HepG2 (cell line): ENCODE data around the gene CD300A. TPM values are rescaled to one million over a fixed set of nuclear protein-coding genes. Genes with fewer than 3 reads are reported as not detected.
A peak's percentile ranks its signal among the peaks of the same experiment; 100 is the strongest.

Experiments
- ARHGAP35 ChIP-seq: sonication (generic); formaldehyde crosslinking; IDR thresholded peaks from 2 replicates; pipeline ENCODE4 v1.9.0; 2022; ENCODE audit warnings: mild to moderate bottlenecking, inconsistent platforms, moderate library complexity, missing genetic modification reagents, borderline replicate concordance
- CC2D1A ChIP-seq: sonication (generic); formaldehyde crosslinking; IDR thresholded peaks from 2 replicates; pipeline ENCODE4 v1.8.1; 2023; ENCODE audit warnings: mild to moderate bottlenecking, missing genetic modification reagents
- DR1 ChIP-seq: sonication (generic); formaldehyde crosslinking; IDR thresholded peaks from 2 replicates; pipeline ENCODE4 v1.8.0; 2021; ENCODE audit warnings: mild to moderate bottlenecking, missing genetic modification reagents, inconsistent platforms
- FLYWCH1 ChIP-seq: sonication (generic); formaldehyde crosslinking; IDR thresholded peaks from 2 replicates; pipeline ENCODE4 v1.8.1; 2023; ENCODE audit warnings: mild to moderate bottlenecking, missing genetic modification reagents
- HINFP ChIP-seq: sonication (generic); formaldehyde crosslinking; IDR thresholded peaks from 2 replicates; pipeline ENCODE4 v1.4.0; 2020; ENCODE audit warnings: low read depth, mild to moderate bottlenecking, missing genetic modification reagents
- HNF1B ChIP-seq: sonication (generic); formaldehyde crosslinking; IDR thresholded peaks from 2 replicates; pipeline ENCODE4 v1.5.1; 2020; ENCODE audit warnings: mild to moderate bottlenecking, moderate library complexity, missing genetic modification reagents
- ISX ChIP-seq: sonication (generic); formaldehyde crosslinking; conservative IDR thresholded peaks from 2 replicates; pipeline ENCODE4 v1.5.0; 2020; ENCODE audit warnings: missing genetic modification reagents
- KAT8 ChIP-seq: IDR thresholded peaks from 2 replicates; pipeline ENCODE4 v1.6.1; 2016; ENCODE audit warnings: missing genetic modification reagents, missing compliant biosample characterization
- PHF20 ChIP-seq: sonication (generic); formaldehyde crosslinking; IDR thresholded peaks from 2 replicates; pipeline ENCODE4 v1.5.0; 2020; ENCODE audit warnings: mild to moderate bottlenecking, missing genetic modification reagents
- SMARCE1 ChIP-seq: fragments of 450-650 bp; IDR thresholded peaks from 2 replicates; pipeline ENCODE4 v1.6.1; 2017; ENCODE audit warnings: borderline replicate concordance
- SP5 ChIP-seq: IDR thresholded peaks from 2 replicates; pipeline ENCODE4 v1.6.1; 2016; ENCODE audit warnings: low read depth, borderline replicate concordance
- SRY ChIP-seq: sonication (generic); formaldehyde crosslinking; IDR thresholded peaks from 2 replicates; pipeline ENCODE4 v1.8.0; 2022; ENCODE audit warnings: mild to moderate bottlenecking, missing genetic modification reagents
- TFAP4 ChIP-seq: sonication (generic); IDR thresholded peaks from 2 replicates; pipeline ENCODE4 v1.6.1; 2016; ENCODE audit warnings: low read depth, borderline replicate concordance
- ZNF280B ChIP-seq: sonication (generic); formaldehyde crosslinking; IDR thresholded peaks from 2 replicates; pipeline ENCODE4 v1.5.0; 2020; ENCODE audit warnings: missing genetic modification reagents, mild to moderate bottlenecking, borderline replicate concordance
- ZNF280D ChIP-seq: sonication (generic); formaldehyde crosslinking; IDR thresholded peaks from 2 replicates; pipeline ENCODE4 v1.5.1; 2020; ENCODE audit warnings: mild to moderate bottlenecking, missing genetic modification reagents
- ZNF326 ChIP-seq: sonication (generic); formaldehyde crosslinking; IDR thresholded peaks from 2 replicates; pipeline ENCODE4 v1.4.0; 2020; ENCODE audit warnings: missing genetic modification reagents, borderline replicate concordance
- ZNF34 ChIP-seq: sonication (generic); formaldehyde crosslinking; IDR thresholded peaks from 2 replicates; pipeline ENCODE4 v1.4.0; 2020; ENCODE audit warnings: mild to moderate bottlenecking, missing genetic modification reagents, borderline replicate concordance
- ZNF414 ChIP-seq: sonication (generic); formaldehyde crosslinking; IDR thresholded peaks from 2 replicates; pipeline ENCODE4 v1.5.0; 2020; ENCODE audit warnings: missing genetic modification reagents
- polyA plus RNA-seq, 8 experiments: library from polyadenylated mRNA; depleted of rRNA in 3 of 8; stranded (reverse) in 7 of 8; unstranded in 1 of 8; fragments of >200 nt; fragmentation: Illumina TruSeq in 4 of 8; extraction: Trizol in 4 of 8; gene quantifications; 2 replicates each; pipeline versions ENCODE4 v1.2.1 to v1.2.3, GENCODE V29; 2011 to 2016; ENCODE audit warnings: low read depth in 4 of 8, missing spikeins in 1 of 8, mixed read lengths in 1 of 8; ENCODE audit not compliant: insufficient read depth in 1 of 8
- total RNA-seq, 5 experiments: library from RNA; depleted of rRNA; stranded (reverse); fragments of >200 nt; fragmentation: Illumina TruSeq; extraction: Trizol; gene quantifications; 2 replicates each; pipeline ENCODE4 v1.2.3, GENCODE V29; 2016; ENCODE audit warnings: low read depth in 1 of 5

Gene CD300A
- total and polyA plus RNA-seq, 2 of the 13 experiments (the other 11 are each of a cell fraction or from before 2014, with no cell fraction given): not detected

GRCh38 chr17:74454197-74455024, 12.0 kb upstream of the CD300A start (continued):
- TF ChIP-seq ISX (CRISPR knock-in tag): no peak
- TF ChIP-seq ZNF414 (CRISPR knock-in tag): no peak; the same call in 1 of the 2 replicates
- TF ChIP-seq SMARCE1: no peak
- TF ChIP-seq ZNF280B (CRISPR knock-in tag): no peak
- TF ChIP-seq HINFP (CRISPR knock-in tag): 0 out of 2 replicates have a peak, but pooled peaks have one; percentile 49
- no peak for TF ChIP-seq DR1
- peak; percentile 96 for TF ChIP-seq SP5 (CRISPR knock-in tag)
- peak; percentile 90 for TF ChIP-seq ZNF280D (CRISPR knock-in tag)
- TF ChIP-seq ZNF34 (CRISPR knock-in tag): peak; percentile 85; the same call in 1 of the 2 replicates
- TF ChIP-seq PHF20 (CRISPR knock-in tag): peak; percentile 32; the same call in 1 of the 2 replicates
- TF ChIP-seq ARHGAP35 (CRISPR knock-in tag): 0 out of 2 replicates have a peak, but pooled peaks have one; percentile 32
- TF ChIP-seq CC2D1A: no peak
- no peak; the same call in 1 of the 2 replicates for TF ChIP-seq FLYWCH1 (CRISPR knock-in tag)
- TF ChIP-seq SRY: no peak
- TF ChIP-seq ZNF326 (CRISPR knock-in tag): no peak
- TF ChIP-seq KAT8 (CRISPR knock-in tag): no peak; the same call in 1 of the 2 replicates
- TF ChIP-seq HNF1B (CRISPR knock-in tag): peak; percentile 50
- peak; percentile 96 for TF ChIP-seq TFAP4
